Measurements from ENCODE around the gene HBS1L.

HBS1L gene

GRCh38 chr6:135002229-135002844 is 52.3 kb downstream of the HBS1L start:
- no peak overlapping the region for H2AFZ ChIP-seq (ENCODE audit: low read depth, low read length)

GRCh38 chr6:134999107-134999506 is 55.5 kb downstream of the HBS1L start:
- H2AFZ ChIP-seq (ENCODE audit: low read depth, low read length): no peak overlapping the region
- H3K36me3 ChIP-seq (ENCODE audit: insufficient read depth, low read length): peaks cover 16% of the 10 kb centered on the region
- H3K9me3 ChIP-seq (ENCODE audit: low read length): no peaks in the 10 kb centered on the region
- no peak overlapping the region for H3K4me3 ChIP-seq (ENCODE audit: low read length)
- H3K4me1 ChIP-seq (ENCODE audit: insufficient read depth, low read length): no peaks in the 10 kb centered on the region
- H3K27me3 ChIP-seq (ENCODE audit: insufficient read depth, low read length): no peaks in the 10 kb centered on the region

More at GRCh38 chr6:135002229-135002844, 52.3 kb downstream of the HBS1L start:
- Histone ChIP-seq H3K4me3 (ENCODE audit: low read length) (no peak overlapping the region), H3K36me3 (ENCODE audit: insufficient read depth, low read length) (peaks cover under 1% of the 10 kb centered on the region), H3K9me3 (ENCODE audit: low read length) (no peaks in the 10 kb centered on the region), H3K27me3 (ENCODE audit: insufficient read depth, low read length) (no peaks in the 10 kb centered on the region), H3K4me1 (ENCODE audit: insufficient read depth, low read length) (peaks cover 7% of the 10 kb centered on the region)

GRCh38 chr6:134997133-134997995 is 57.3 kb downstream of the HBS1L start:
- no peak overlapping the region for H2AFZ ChIP-seq (ENCODE audit: low read depth, low read length)
- no peaks in the 10 kb centered on the region for H3K9me3 ChIP-seq (ENCODE audit: low read length)
- no peaks in the 10 kb centered on the region for H3K27me3 ChIP-seq (ENCODE audit: insufficient read depth, low read length)
- H3K4me1 ChIP-seq (ENCODE audit: insufficient read depth, low read length): no peaks in the 10 kb centered on the region
- H3K4me3 ChIP-seq (ENCODE audit: low read length): no peak overlapping the region
- peaks cover 27% of the 10 kb centered on the region for H3K36me3 ChIP-seq (ENCODE audit: insufficient read depth, low read length)

- Histone ChIP-seq H3K36me3 (ENCODE audit: insufficient read depth, low read length) (peaks cover 37% of the 10 kb centered on the region), H3K4me1 (ENCODE audit: insufficient read depth, low read length) (no peaks in the 10 kb centered on the region), H2AFZ (ENCODE audit: low read depth, low read length) (no peak overlapping the region), H3K27me3 (ENCODE audit: insufficient read depth, low read length) (no peaks in the 10 kb centered on the region), H3K9me3 (ENCODE audit: low read length) (no peaks in the 10 kb centered on the region), H3K4me3 (ENCODE audit: low read length) (no peak overlapping the region)
Observed at GRCh38 chr6:134995536-134995935, 59.1 kb downstream of the HBS1L start.

GRCh38 chr6:134994431-134994830 is 60.2 kb downstream of the HBS1L start:
- H3K9me3 ChIP-seq (ENCODE audit: low read length): no peaks in the 10 kb centered on the region
- peaks cover 42% of the 10 kb centered on the region for H3K36me3 ChIP-seq (ENCODE audit: insufficient read depth, low read length)
- no peaks in the 10 kb centered on the region for H3K27me3 ChIP-seq (ENCODE audit: insufficient read depth, low read length)
- H2AFZ ChIP-seq (ENCODE audit: low read depth, low read length): no peak overlapping the region
- no peak overlapping the region for H3K4me3 ChIP-seq (ENCODE audit: low read length)
- no peaks in the 10 kb centered on the region for H3K4me1 ChIP-seq (ENCODE audit: insufficient read depth, low read length)

GRCh38 chr6:134992155-134992554 is 62.5 kb downstream of the HBS1L start:
- Histone ChIP-seq H3K4me1 (ENCODE audit: insufficient read depth, low read length) (no peaks in the 10 kb centered on the region), H2AFZ (ENCODE audit: low read depth, low read length) (no peak overlapping the region), H3K27me3 (ENCODE audit: insufficient read depth, low read length) (no peaks in the 10 kb centered on the region), H3K9me3 (ENCODE audit: low read length) (no peaks in the 10 kb centered on the region), H3K36me3 (ENCODE audit: insufficient read depth, low read length) (peaks cover 43% of the 10 kb centered on the region), H3K4me3 (ENCODE audit: low read length) (no peak overlapping the region)

- Histone ChIP-seq H3K4me3 (ENCODE audit: low read length) (no peak overlapping the region), H3K4me1 (ENCODE audit: insufficient read depth, low read length) (no peaks in the 10 kb centered on the region), H3K9me3 (ENCODE audit: low read length) (no peaks in the 10 kb centered on the region), H3K36me3 (ENCODE audit: insufficient read depth, low read length) (peaks cover 42% of the 10 kb centered on the region), H3K27me3 (ENCODE audit: insufficient read depth, low read length) (no peaks in the 10 kb centered on the region), H2AFZ (ENCODE audit: low read depth, low read length) (no peak overlapping the region)
Observed at GRCh38 chr6:134990262-134990661, 64.4 kb downstream of the HBS1L start.

- H2AFZ ChIP-seq (ENCODE audit: low read depth, low read length): no peak overlapping the region
- peaks cover 40% of the 10 kb centered on the region for H3K36me3 ChIP-seq (ENCODE audit: insufficient read depth, low read length)
- H3K4me3 ChIP-seq (ENCODE audit: low read length): no peak overlapping the region
- H3K4me1 ChIP-seq (ENCODE audit: insufficient read depth, low read length): no peaks in the 10 kb centered on the region
- no peaks in the 10 kb centered on the region for H3K27me3 ChIP-seq (ENCODE audit: insufficient read depth, low read length)
- H3K9me3 ChIP-seq (ENCODE audit: low read length): no peaks in the 10 kb centered on the region
Observed at GRCh38 chr6:134984821-134985220, 69.8 kb downstream of the HBS1L start.

GRCh38 chr6:134983823-134984222 is 70.8 kb downstream of the HBS1L start:
- no peaks in the 10 kb centered on the region for H3K9me3 ChIP-seq (ENCODE audit: low read length)
- H3K4me3 ChIP-seq (ENCODE audit: low read length): no peak overlapping the region
- no peaks in the 10 kb centered on the region for H3K4me1 ChIP-seq (ENCODE audit: insufficient read depth, low read length)
- H3K27me3 ChIP-seq (ENCODE audit: insufficient read depth, low read length): no peaks in the 10 kb centered on the region
- no peak overlapping the region for H2AFZ ChIP-seq (ENCODE audit: low read depth, low read length)
- H3K36me3 ChIP-seq (ENCODE audit: insufficient read depth, low read length): peaks cover 50% of the 10 kb centered on the region

- Histone ChIP-seq H3K4me1 (ENCODE audit: insufficient read depth, low read length) (no peaks in the 10 kb centered on the region), H3K36me3 (ENCODE audit: insufficient read depth, low read length) (peaks cover 55% of the 10 kb centered on the region)
Observed at GRCh38 chr6:134982161-134982560, 72.5 kb downstream of the HBS1L start.

GRCh38 chr6:134980846-134981245 is 73.8 kb downstream of the HBS1L start:
- peaks cover 58% of the 10 kb centered on the region for H3K36me3 ChIP-seq (ENCODE audit: insufficient read depth, low read length)
- no peaks in the 10 kb centered on the region for H3K9me3 ChIP-seq (ENCODE audit: low read length)
- H2AFZ ChIP-seq (ENCODE audit: low read depth, low read length): no peak overlapping the region
- no peaks in the 10 kb centered on the region for H3K4me1 ChIP-seq (ENCODE audit: insufficient read depth, low read length)
- no peak overlapping the region for H3K4me3 ChIP-seq (ENCODE audit: low read length)
- H3K27me3 ChIP-seq (ENCODE audit: insufficient read depth, low read length): no peaks in the 10 kb centered on the region

More at GRCh38 chr6:134982161-134982560, 72.5 kb downstream of the HBS1L start:
- no peak overlapping the region for H2AFZ ChIP-seq (ENCODE audit: low read depth, low read length)
- H3K27me3 ChIP-seq (ENCODE audit: insufficient read depth, low read length): no peaks in the 10 kb centered on the region
- no peak overlapping the region for H3K4me3 ChIP-seq (ENCODE audit: low read length)
- no peaks in the 10 kb centered on the region for H3K9me3 ChIP-seq (ENCODE audit: low read length)

GRCh38 chr6:134979142-134979541 is 75.5 kb downstream of the HBS1L start:
- H2AFZ ChIP-seq (ENCODE audit: low read depth, low read length): no peak overlapping the region
- no peak overlapping the region for H3K4me3 ChIP-seq (ENCODE audit: low read length)
- H3K27me3 ChIP-seq (ENCODE audit: insufficient read depth, low read length): no peaks in the 10 kb centered on the region
- peaks cover 3% of the 10 kb centered on the region for H3K9me3 ChIP-seq (ENCODE audit: low read length)
- H3K4me1 ChIP-seq (ENCODE audit: insufficient read depth, low read length): no peaks in the 10 kb centered on the region
- peaks cover 51% of the 10 kb centered on the region for H3K36me3 ChIP-seq (ENCODE audit: insufficient read depth, low read length)

GRCh38 chr6:134974370-134974769 is 80.3 kb downstream of the HBS1L start:
- H3K36me3 ChIP-seq (ENCODE audit: insufficient read depth, low read length): peaks cover 31% of the 10 kb centered on the region
- no peaks in the 10 kb centered on the region for H3K4me1 ChIP-seq (ENCODE audit: insufficient read depth, low read length)
- H3K9me3 ChIP-seq (ENCODE audit: low read length): peaks cover 6% of the 10 kb centered on the region
- no peaks in the 10 kb centered on the region for H3K27me3 ChIP-seq (ENCODE audit: insufficient read depth, low read length)
- no peak overlapping the region for H3K4me3 ChIP-seq (ENCODE audit: low read length)
- H2AFZ ChIP-seq (ENCODE audit: low read depth, low read length): no peak overlapping the region

All from neuron (in vitro differentiated cells).